Uterus (tissue), 4 donors: ENCODE measurements around the gene CDC42EP4. TPM values are rescaled to one million over a fixed set of nuclear protein-coding genes. Genes with fewer than 3 reads are reported as not detected.

Experiments used
- DNase-seq, 2 donors: peaks; one replicate each; pipeline ENCODE4 v3.0.0-alpha.2; 2019 to 2020
- H3K27ac ChIP-seq, 2 donors: fragments of 200-600 bp; sonication (generic); 1 replicate in 1 of 2; 2 replicates in 1 of 2; pipeline ENCODE4 v1.5.1; 2016 to 2018
- H3K27me3 ChIP-seq, 2 donors: fragments of 200-600 bp; sonication (generic); one replicate each; pipeline ENCODE4 v1.5.1; 2018 to 2019; ENCODE audit warnings: control low read depth in 1 of 2
- H3K36me3 ChIP-seq, 2 donors: fragments of 200-600 bp; sonication (generic); one replicate each; pipeline ENCODE4 v1.5.1; 2019; ENCODE audit warnings: control low read depth in 1 of 2
- H3K4me1 ChIP-seq, 2 donors: fragments of 200-600 bp; sonication (generic); one replicate each; pipeline ENCODE4 v1.5.1; 2018 to 2019; ENCODE audit warnings: control low read depth in 1 of 2
- H3K4me3 ChIP-seq, 2 donors: fragments of 200-600 bp; sonication (generic); 1 replicate in 1 of 2; 2 replicates in 1 of 2; pipeline ENCODE4 v1.5.1; 2018 to 2019; ENCODE audit warnings: mild to moderate bottlenecking in 1 of 2
- H3K9me3 ChIP-seq, 2 donors: fragments of 200-600 bp; sonication (generic); one replicate each; pipeline ENCODE4 v1.5.1; 2019; ENCODE audit warnings: control low read depth in 1 of 2
- CTCF ChIP-seq, 4 experiments: fragments of 200-600 bp in 2 of 4; fragments of 450-650 bp in 2 of 4; sonication (generic) in 2 of 4; IDR thresholded peaks; one replicate each; pipeline ENCODE4 v1.5.1; 2016 to 2019; ENCODE audit warnings: antibody characterized with exemption in 4 of 4, mild to moderate bottlenecking in 2 of 4, moderate library complexity in 1 of 4
- POLR2A ChIP-seq, 2 donors: fragments of 450-650 bp; IDR thresholded peaks; one replicate each; pipeline ENCODE4 v1.6.1; 2016; ENCODE audit warnings: antibody characterized with exemption in 2 of 2, mild to moderate bottlenecking in 1 of 2, moderate library complexity in 1 of 2
- intact Hi-C: fragments of 100-400 bp; cut with DNase I; formaldehyde crosslinking; loops from one replicate; pipeline ENCODE4 v1.15.1; 2023; ENCODE audit warnings: low total_unique reads
- total RNA-seq, 4 donors: library from RNA; depleted of rRNA in 3 of 4; stranded (reverse); fragments of >200 nt in 3 of 4; gene quantifications; one replicate each; pipeline versions ENCODE4 v1.1.0 to v1.2.4, GENCODE V29; 2014 to 2023
- donor health status: DM: yes; HTN: yes; CAD: no.

Gene CDC42EP4
- total RNA-seq, 4 donors from 2014 or later: 26.6 to 131 (median 70.7) TPM

- Histone ChIP-seq H3K36me3 (no peaks in the 10 kb centered on the region), H3K9me3 (no peaks in the 10 kb centered on the region), H3K4me1 (peaks cover 6 to 32% of the 10 kb centered on the region in 2 donors), H3K4me3 (no peak overlapping the region), H3K27me3 (no peaks in the 10 kb centered on the region), H3K27ac (peak overlapping the region; percentile 87)
- TF ChIP-seq POLR2A (IDR thresholded peaks at IDR 0.05) (no peak), CTCF (IDR thresholded peaks at IDR 0.05) (no peak)
- DNase-seq: peak; percentile 63 to 84
- intact Hi-C loops: no loop called here
These were observed 33.0 kb downstream of the CDC42EP4 start for GRCh38 chr17:73278465-73279453.

- H3K4me1 ChIP-seq: peaks cover 6 to 32% of the 10 kb centered on the region in 2 donors
- no peaks in the 10 kb centered on the region for H3K9me3 ChIP-seq
- H3K27me3 ChIP-seq: no peaks in the 10 kb centered on the region
- DNase-seq: peak in 1 of 2 donors; percentile 53
- H3K4me3 ChIP-seq: no peak overlapping the region
- no peaks in the 10 kb centered on the region for H3K36me3 ChIP-seq
- peak overlapping the region; percentile 87 for H3K27ac ChIP-seq
- intact Hi-C loops: no loop called here
- no peak for TF ChIP-seq POLR2A (IDR thresholded peaks at IDR 0.05)
- TF ChIP-seq CTCF (IDR thresholded peaks at IDR 0.05): no peak
These were observed 33.7 kb downstream of the CDC42EP4 start for GRCh38 chr17:73278049-73278464.

- H3K9me3 ChIP-seq: no peaks in the 10 kb centered on the region
- no peak overlapping the region for H3K4me3 ChIP-seq
- H3K4me1 ChIP-seq: peaks cover 0 to 19% of the 10 kb centered on the region in 2 donors
- no peaks in the 10 kb centered on the region for H3K36me3 ChIP-seq
- H3K27me3 ChIP-seq: no peaks in the 10 kb centered on the region
- DNase-seq: no peak
- no peak overlapping the region for H3K27ac ChIP-seq
- intact Hi-C loops: no loop called here
- no peak for TF ChIP-seq POLR2A (IDR thresholded peaks at IDR 0.05)
- TF ChIP-seq CTCF (IDR thresholded peaks at IDR 0.05): no peak
These were observed 37.3 kb downstream of the CDC42EP4 start for GRCh38 chr17:73274490-73274889.

GRCh38 chr17:73272906-73273218 lies 38.9 kb downstream of the CDC42EP4 start:
- DNase-seq: no peak
- no peak overlapping the region for H3K4me3 ChIP-seq
- H3K27me3 ChIP-seq: no peaks in the 10 kb centered on the region
- intact Hi-C loops: no loop called here
- no peaks in the 10 kb centered on the region for H3K36me3 ChIP-seq
- TF ChIP-seq CTCF (IDR thresholded peaks at IDR 0.05) (no peak), POLR2A (IDR thresholded peaks at IDR 0.05) (no peak)
- H3K4me1 ChIP-seq: peaks cover 0 to 4% of the 10 kb centered on the region in 2 donors
- no peaks in the 10 kb centered on the region for H3K9me3 ChIP-seq
- H3K27ac ChIP-seq: no peak overlapping the region

GRCh38 chr17:73271072-73271471 lies 40.7 kb downstream of the CDC42EP4 start:
- intact Hi-C loops: no loop called here
- no peaks in the 10 kb centered on the region for H3K9me3 ChIP-seq
- no peak overlapping the region for H3K4me3 ChIP-seq
- H3K27ac ChIP-seq: no peak overlapping the region
- TF ChIP-seq POLR2A (IDR thresholded peaks at IDR 0.05) (no peak), CTCF (IDR thresholded peaks at IDR 0.05) (no peak)
- H3K27me3 ChIP-seq: no peaks in the 10 kb centered on the region
- H3K4me1 ChIP-seq: no peaks in the 10 kb centered on the region
- no peaks in the 10 kb centered on the region for H3K36me3 ChIP-seq
- DNase-seq: no peak
